ENCODE data around the gene SAMD4A. TPM values are rescaled to one million over a fixed set of nuclear protein-coding genes. Genes with fewer than 3 reads are reported as not detected.

SAMD4A gene
- total and polyA plus RNA-seq, 2 of the 4 experiments (the other 2 are of a cell fraction) = 22.9 to 38.2 TPM

- H3K4me3 ChIP-seq (ENCODE audit: insufficient read depth, low read depth, low read length) = no peak overlapping the region
- H2AK9ac ChIP-seq (replicated peaks; ENCODE audit: low read depth, low read length, poor library complexity) = no peak overlapping the region
- no peak overlapping the region for H4K8ac ChIP-seq (ENCODE audit: low read depth in 2 of 2, low read length in 2 of 2)
- H3K4ac ChIP-seq (ENCODE audit: low read depth, low read length) = peak overlapping the region; percentile 52
- H3K56ac ChIP-seq (ENCODE audit: extremely low read depth, insufficient read depth, low read length) = no peak overlapping the region
- H2AFZ ChIP-seq (replicated peaks; ENCODE audit: low read length, poor library complexity) = no peak overlapping the region
- in situ Hi-C loops (cut with MboI; ENCODE audit: low sequenced_read_pairs) (no loop called here), intact Hi-C loops (cut with micrococcal nuclease) (loop anchor here (5.0 kb wide), 1 partner anchor 39 kb away; no protein-coding TSS in a partner anchor), dilution Hi-C loops (cut with HindIII; ENCODE audit: low sequenced_read_pairs, unreplicated experiment) (no loop called here)
- peak overlapping the region; percentile 29; the same call in 1 of the 2 replicates for H3K23ac ChIP-seq (ENCODE audit: low read depth, low read length)
- H2BK15ac ChIP-seq (ENCODE audit: low read depth, low read length) = 0 out of 3 replicates have a peak overlapping the region, but pooled peaks have one; percentile 42
- H3K4me1 ChIP-seq (ENCODE audit: control insufficient read depth, insufficient read depth, low read length) = peaks cover 26% of the 10 kb centered on the region
- peak overlapping the region; percentile 22; the same call in 1 of the 2 replicates for H4K5ac ChIP-seq (ENCODE audit: low read depth, low read length)
- no peak for DNase-seq
- H2BK20ac ChIP-seq (ENCODE audit: low read depth, low read length) = no peak overlapping the region
- peak overlapping the region; percentile 9; the same call in 1 of the 2 replicates for H3K18ac ChIP-seq (ENCODE audit: low read depth, low read length)
- TF ChIP-seq POLR2A (IDR thresholded peaks at IDR 0.05; ENCODE audit: low read depth, low read length) (no peak), NFE2L2 (IDR thresholded peaks at IDR 0.05; ENCODE audit: low read depth, low read length) (no peak), MXI1 (IDR thresholded peaks at IDR 0.05; ENCODE audit: borderline replicate concordance, low read depth, low read length) (no peak), FOS (IDR thresholded peaks at IDR 0.05; ENCODE audit: low read depth, low read length) (no peak), CHD1 (IDR thresholded peaks at IDR 0.05; ENCODE audit: low read depth, low read length) (no peak), SMC3 (IDR thresholded peaks at IDR 0.05; ENCODE audit: low read depth, low read length) (no peak), RAD21 (IDR thresholded peaks at IDR 0.05; ENCODE audit: low read length) (no peak), BHLHE40 (IDR thresholded peaks at IDR 0.05; ENCODE audit: low read depth, low read length) (no peak), CTCF (conservative IDR thresholded peaks at IDR 0.05; ENCODE audit: low read depth, low read length) (no peak), MAFK (IDR thresholded peaks at IDR 0.05; ENCODE audit: low read depth, low read length) (no peak), RCOR1 (IDR thresholded peaks at IDR 0.05; ENCODE audit: insufficient replicate concordance, low read length) (no peak), CEBPB (IDR thresholded peaks at IDR 0.05; ENCODE audit: low read depth, low read length) (no peak), MAZ (IDR thresholded peaks at IDR 0.05; ENCODE audit: borderline replicate concordance, low read depth, low read length) (no peak)
- TF ChIP-seq, protein P1, sequence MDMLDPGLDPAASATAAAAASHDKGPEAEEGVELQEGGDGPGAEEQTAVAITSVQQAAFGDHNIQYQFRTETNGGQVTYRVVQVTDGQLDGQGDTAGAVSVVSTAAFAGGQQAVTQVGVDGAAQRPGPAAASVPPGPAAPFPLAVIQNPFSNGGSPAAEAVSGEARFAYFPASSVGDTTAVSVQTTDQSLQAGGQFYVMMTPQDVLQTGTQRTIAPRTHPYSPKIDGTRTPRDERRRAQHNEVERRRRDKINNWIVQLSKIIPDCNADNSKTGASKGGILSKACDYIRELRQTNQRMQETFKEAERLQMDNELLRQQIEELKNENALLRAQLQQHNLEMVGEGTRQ (IDR thresholded peaks at IDR 0.05; ENCODE audit: low read depth, low read length) = no peak
- H3K27me3 ChIP-seq (ENCODE audit: control insufficient read depth, insufficient read depth, low read length) = no peaks in the 10 kb centered on the region
- H3K36me3 ChIP-seq (ENCODE audit: control insufficient read depth, insufficient read depth, low read length) = no peaks in the 10 kb centered on the region
- H3K9ac ChIP-seq (ENCODE audit: low read depth, low read length) = no peak overlapping the region
- H4K91ac ChIP-seq (ENCODE audit: insufficient read depth, low read depth, low read length) = peak overlapping the region; percentile 48; the same call in 1 of the 2 replicates
- no peak overlapping the region for H2BK5ac ChIP-seq (ENCODE audit: low read depth, low read length, poor library complexity, severe bottlenecking)
- H3K4me2 ChIP-seq (ENCODE audit: low read depth, low read length) = 0 out of 2 replicates have a peak overlapping the region, but pooled peaks have one; percentile 14
- 93% methylated on average over 3 of the region's 5 CpGs; no CpG with 5 or more reads in 1 of the 2 experiments for WGBS, 2 experiments (ENCODE audit: extremely low coverage in 2 of 2, insufficient read length in 1 of 2)
- CTCF ChIA-PET = interaction anchor here (0.6 to 1.7 kb wide), 5 partner anchors 10 to 206 kb away, joined by 3 to 6 read pairs (median 3); partner anchors contain the start of gene SAMD4A
- H3K79me1 ChIP-seq (ENCODE audit: low read depth in 1 of 2, low read length in 2 of 2) = peaks cover 41 to 92% of the 10 kb centered on the region in 2 experiments
- H4K20me1 ChIP-seq (ENCODE audit: insufficient read depth, low read length) = peaks cover 58% of the 10 kb centered on the region; the same call in 1 of the 2 replicates
- H2BK120ac ChIP-seq (ENCODE audit: low read depth, low read length) = peak overlapping the region; percentile 35; the same call in 1 of the 2 replicates
- H2AK5ac ChIP-seq (ENCODE audit: low read depth, low read length) = peak overlapping the region; percentile 38; the same call in 1 of the 2 replicates
- peaks cover 40% of the 10 kb centered on the region for H3K9me1 ChIP-seq (ENCODE audit: insufficient read depth, low read length)
- BruUV-seq (replicated peaks) = no TSS peak
- peak overlapping the region; percentile 7 for H3K14ac ChIP-seq (replicated peaks; ENCODE audit: low read depth, low read length)
- H3K27ac ChIP-seq (ENCODE audit: insufficient read depth, low read length) = peak overlapping the region; percentile 37
- POLR2A ChIA-PET (ENCODE audit: unreplicated experiment) = no interaction called here
- no peak for ATAC-seq (ENCODE audit: low read depth)
- no peaks in the 10 kb centered on the region for H3K9me3 ChIP-seq (ENCODE audit: control insufficient read depth, insufficient read depth, low read length)
These were observed 76.8 kb downstream of the SAMD4A start for GRCh38 chr14:54643696-54644176.
